ENCODE results near the gene PREX1.
A peak's percentile ranks its signal among the peaks of the same experiment; 100 is the strongest.

The PREX1 gene

GRCh38 chr20:48791666-48792071 lies 36.1 kb downstream of the PREX1 start:
- DNase-seq (ENCODE audit: low read depth) = no peak
- H3K4me3 ChIP-seq (ENCODE audit: low read depth, low read length) = no peak overlapping the region
- TF ChIP-seq MYC (IDR thresholded peaks at IDR 0.05; ENCODE audit: low read depth, low read length) = no peak
- TF ChIP-seq, protein P1, sequence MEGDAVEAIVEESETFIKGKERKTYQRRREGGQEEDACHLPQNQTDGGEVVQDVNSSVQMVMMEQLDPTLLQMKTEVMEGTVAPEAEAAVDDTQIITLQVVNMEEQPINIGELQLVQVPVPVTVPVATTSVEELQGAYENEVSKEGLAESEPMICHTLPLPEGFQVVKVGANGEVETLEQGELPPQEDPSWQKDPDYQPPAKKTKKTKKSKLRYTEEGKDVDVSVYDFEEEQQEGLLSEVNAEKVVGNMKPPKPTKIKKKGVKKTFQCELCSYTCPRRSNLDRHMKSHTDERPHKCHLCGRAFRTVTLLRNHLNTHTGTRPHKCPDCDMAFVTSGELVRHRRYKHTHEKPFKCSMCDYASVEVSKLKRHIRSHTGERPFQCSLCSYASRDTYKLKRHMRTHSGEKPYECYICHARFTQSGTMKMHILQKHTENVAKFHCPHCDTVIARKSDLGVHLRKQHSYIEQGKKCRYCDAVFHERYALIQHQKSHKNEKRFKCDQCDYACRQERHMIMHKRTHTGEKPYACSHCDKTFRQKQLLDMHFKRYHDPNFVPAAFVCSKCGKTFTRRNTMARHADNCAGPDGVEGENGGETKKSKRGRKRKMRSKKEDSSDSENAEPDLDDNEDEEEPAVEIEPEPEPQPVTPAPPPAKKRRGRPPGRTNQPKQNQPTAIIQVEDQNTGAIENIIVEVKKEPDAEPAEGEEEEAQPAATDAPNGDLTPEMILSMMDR (IDR thresholded peaks at IDR 0.05; ENCODE audit: low read depth, low read length) = no peak
- TF ChIP-seq MAX (IDR thresholded peaks at IDR 0.05; ENCODE audit: low read depth, low read length) = no peak
- no peak for TF ChIP-seq POLR2A (IDR thresholded peaks at IDR 0.05; ENCODE audit: extremely low read depth, insufficient read length)

DNA sequence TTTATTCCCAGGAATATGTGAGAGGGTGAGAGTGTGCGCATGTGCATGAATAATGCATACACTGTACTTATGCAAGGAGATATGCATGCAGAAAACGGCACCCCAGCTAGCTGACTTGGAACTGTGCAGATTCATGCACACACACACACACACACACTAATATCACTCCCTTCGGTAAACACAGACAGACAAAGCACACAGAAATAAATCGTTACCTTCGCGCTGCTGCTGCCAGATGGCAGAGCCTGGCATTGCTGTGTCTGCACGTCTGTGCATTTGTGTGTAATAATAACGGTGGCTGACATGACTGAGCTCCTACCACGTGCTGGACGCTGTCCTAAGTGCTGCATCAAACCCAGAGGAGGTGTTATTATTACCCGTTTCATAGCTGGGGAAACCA lies 36.8 kb downstream of the PREX1 start:
- TF ChIP-seq POLR2A (IDR thresholded peaks at IDR 0.05; ENCODE audit: extremely low read depth, insufficient read length) (no peak), MAX (IDR thresholded peaks at IDR 0.05; ENCODE audit: low read depth, low read length) (no peak), MYC (IDR thresholded peaks at IDR 0.05; ENCODE audit: low read depth, low read length) (no peak)
- TF ChIP-seq, protein P1 (IDR thresholded peaks at IDR 0.05; ENCODE audit: low read depth, low read length) = no peak
- H3K4me3 ChIP-seq (ENCODE audit: low read depth, low read length) = no peak overlapping the region
- DNase-seq (ENCODE audit: low read depth) = peak; percentile 40

- H3K4me3 ChIP-seq (ENCODE audit: low read depth, low read length) = no peak overlapping the region
- no peak for TF ChIP-seq MAX (IDR thresholded peaks at IDR 0.05; ENCODE audit: low read depth, low read length)
- TF ChIP-seq, protein P1 (IDR thresholded peaks at IDR 0.05; ENCODE audit: low read depth, low read length) = no peak
- TF ChIP-seq MYC (IDR thresholded peaks at IDR 0.05; ENCODE audit: low read depth, low read length) = no peak
- no peak for TF ChIP-seq POLR2A (IDR thresholded peaks at IDR 0.05; ENCODE audit: extremely low read depth, insufficient read length)
- DNase-seq (ENCODE audit: low read depth) = no peak
Measured at GRCh38 chr20:48790473-48791003, 37.3 kb downstream of the PREX1 start.

GRCh38 chr20:48789781-48790472 lies 37.9 kb downstream of the PREX1 start:
- no peak overlapping the region for H3K4me3 ChIP-seq (ENCODE audit: low read depth, low read length)
- TF ChIP-seq, protein P1 (IDR thresholded peaks at IDR 0.05; ENCODE audit: low read depth, low read length) = no peak
- peak; percentile 56 for DNase-seq (ENCODE audit: low read depth)

DNA sequence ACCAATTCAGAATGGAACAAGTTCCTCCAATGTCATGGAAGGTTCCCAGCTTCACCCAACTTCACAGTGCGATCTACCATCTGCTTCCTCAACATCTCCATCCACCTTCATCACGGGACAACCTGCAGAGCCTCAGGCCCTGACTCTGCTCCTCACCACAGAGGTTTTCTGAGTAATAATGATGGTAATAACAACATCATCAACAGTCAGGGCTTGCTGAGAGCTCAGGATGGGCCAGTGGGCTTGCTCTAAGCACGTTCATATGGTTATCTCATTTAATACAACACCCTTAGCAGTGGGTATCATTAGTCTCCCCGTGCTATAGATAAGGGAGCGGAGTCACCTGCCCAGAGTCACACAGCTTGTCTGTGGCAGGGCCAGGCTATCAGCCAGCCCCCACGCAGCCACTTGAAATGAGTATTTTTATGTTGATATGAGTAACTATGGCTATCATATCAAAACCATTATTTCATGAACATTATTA lies 38.6 kb downstream of the PREX1 start:
- no peak for DNase-seq (ENCODE audit: low read depth)
- H3K4me3 ChIP-seq (ENCODE audit: low read depth, low read length) = no peak overlapping the region
- TF ChIP-seq, protein P1 (IDR thresholded peaks at IDR 0.05; ENCODE audit: low read depth, low read length) = no peak
- TF ChIP-seq MYC (IDR thresholded peaks at IDR 0.05; ENCODE audit: low read depth, low read length) (no peak), POLR2A (IDR thresholded peaks at IDR 0.05; ENCODE audit: extremely low read depth, insufficient read length) (no peak), MAX (IDR thresholded peaks at IDR 0.05; ENCODE audit: low read depth, low read length) (no peak)
